GM21737 (cell line): ENCODE results near the gene RFX3.
A peak's percentile ranks its signal among the peaks of the same experiment; 100 is the strongest.
"Not testable (repeated sequence)": the region's sequence is repeated elsewhere in the genome, so short reads cannot be mapped to it uniquely, and the experiment has no call there.

Source experiments
- ATAC-seq: cut with Tn5 transposase; IDR thresholded peaks from one replicate; pipeline ENCODE4 v1.9.1; 2021; ENCODE audit warnings: mild to moderate bottlenecking, moderate library complexity; ENCODE audit not compliant: unreplicated experiment

Gene RFX3

DNA sequence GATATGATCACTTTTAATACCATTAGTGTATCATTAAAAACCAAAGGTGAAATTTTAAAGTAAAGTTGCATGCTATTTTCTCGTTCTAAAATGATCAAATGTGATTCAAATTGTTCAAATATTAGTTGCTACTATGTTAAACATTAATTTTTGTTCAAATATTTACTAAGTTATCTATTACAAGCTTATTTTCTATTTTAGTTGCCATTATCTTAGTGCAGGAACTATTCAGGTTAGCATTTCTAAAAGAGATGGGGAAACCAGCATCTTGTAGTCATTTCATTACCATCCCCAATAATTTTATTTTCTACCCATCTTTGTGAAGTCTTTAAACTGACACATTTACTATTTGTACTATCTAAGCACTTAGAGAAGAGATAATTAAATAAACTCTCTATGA is 166.0 kb downstream of the RFX3 start:
- no peak for ATAC-seq

DNA sequence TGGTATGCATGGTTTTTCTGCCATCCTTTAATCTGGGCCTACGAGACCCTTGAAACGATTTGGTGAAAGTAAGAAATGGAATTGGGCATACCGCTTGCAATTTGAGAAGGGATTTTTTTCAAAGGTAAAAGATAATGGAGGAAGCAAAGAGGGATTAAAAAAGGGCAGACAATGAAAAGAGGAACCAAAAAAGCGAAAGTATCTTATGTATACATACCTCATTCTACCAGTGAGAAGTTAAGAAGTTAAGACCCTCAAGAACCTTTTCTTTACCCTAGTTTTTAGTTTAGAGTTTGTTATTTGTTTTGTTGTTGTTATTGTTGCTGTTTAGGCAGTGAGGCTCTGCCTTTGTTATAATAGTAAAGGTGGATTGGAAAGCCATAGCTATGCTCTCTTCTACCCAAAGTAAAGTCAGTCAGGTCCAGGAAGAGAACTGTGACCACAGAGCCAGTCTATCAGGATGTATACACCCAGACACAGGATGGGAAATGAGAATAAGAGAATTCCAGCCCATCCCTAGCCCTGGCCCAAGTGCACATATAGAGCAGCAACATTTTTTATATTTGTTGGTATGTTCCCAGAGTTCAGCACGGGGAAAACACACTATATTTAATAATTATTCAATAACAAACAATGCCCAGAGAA is 166.6 kb downstream of the RFX3 start:
- ATAC-seq, result no peak

DNA sequence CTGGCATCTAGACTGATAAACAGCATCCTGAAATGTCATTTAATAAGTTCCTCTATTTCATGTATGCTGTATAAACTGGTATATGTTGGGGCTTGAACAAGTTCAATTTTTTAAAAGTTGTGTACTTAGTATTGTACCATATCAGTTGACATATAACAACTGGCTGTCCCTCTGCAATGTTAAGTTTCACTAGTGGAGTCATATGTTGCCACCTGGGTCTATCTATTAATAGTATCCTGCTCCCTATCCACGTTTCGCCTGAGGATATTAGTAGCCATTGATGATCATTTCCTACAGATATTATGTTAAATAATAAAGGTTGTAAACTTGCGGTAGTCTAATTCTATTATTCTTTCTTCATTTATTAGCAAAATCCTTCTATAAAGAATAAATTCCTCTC is 177.6 kb downstream of the RFX3 start:
- ATAC-seq, result no peak

DNA sequence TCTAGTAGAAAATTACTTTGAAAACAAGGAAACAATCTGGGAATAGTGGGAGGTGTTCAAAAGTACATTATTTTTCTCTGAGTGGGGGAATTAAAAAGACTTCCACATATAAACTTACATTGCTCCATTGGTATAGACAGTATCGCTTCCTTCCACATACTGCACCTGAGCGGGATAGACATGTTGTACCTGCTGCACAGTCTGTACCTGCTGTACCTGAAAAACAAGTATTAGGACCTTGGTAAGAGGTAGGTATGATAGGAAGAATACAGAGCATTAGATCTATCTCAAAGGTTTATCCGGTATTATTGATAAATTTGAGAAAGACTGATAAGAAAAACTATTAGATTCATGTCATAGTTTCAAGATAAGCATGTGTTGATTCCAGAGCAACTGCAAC is 179.3 kb downstream of the RFX3 start:
- ATAC-seq, result no peak

DNA sequence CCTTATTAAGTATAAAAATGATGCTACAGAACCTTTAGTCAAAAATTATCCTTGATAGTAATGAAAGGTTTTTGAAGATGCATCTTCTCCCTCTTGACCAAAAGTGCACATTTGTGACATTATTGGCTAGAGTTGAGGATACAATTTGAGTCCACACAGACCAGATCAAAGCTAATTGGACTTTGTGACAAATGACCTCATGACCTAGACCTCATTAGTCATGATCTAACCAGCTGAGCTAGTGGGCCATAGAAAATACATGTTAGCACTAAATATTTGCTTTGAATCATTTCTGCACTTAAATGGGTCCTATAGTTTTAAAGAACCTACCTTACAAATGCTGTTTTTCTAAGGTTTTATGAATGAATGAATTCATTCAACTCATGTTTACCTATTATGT is 182.1 kb downstream of the RFX3 start:
- no peak for ATAC-seq

DNA sequence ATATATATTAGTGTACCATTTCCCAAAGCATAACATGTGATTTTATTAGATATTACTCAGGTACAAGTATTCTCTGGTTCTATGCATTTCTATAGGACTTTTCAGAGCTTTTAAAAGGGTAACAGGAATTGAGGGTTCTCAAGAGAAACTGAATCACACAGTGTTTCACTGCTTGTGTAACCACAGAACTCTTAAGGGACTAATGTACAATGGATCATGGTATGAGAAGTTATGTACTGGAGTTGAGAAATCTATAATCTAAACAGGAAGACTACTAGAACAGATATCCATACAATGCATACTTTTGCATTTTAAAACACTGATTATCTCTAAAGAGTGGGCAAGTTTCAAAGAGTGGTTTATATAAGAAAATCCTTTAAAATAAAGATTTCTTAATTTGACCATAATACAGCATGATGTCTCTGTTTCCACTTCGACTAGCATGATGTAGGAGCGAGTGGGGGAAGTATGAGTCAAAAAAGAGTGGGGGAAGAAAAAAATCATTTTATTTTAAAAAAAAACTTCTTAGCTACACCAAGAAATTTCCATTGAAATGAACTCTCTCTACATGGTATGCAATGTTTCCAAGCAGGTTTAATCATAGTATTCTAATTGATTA is 183.5 kb downstream of the RFX3 start:
- no peak for ATAC-seq

DNA sequence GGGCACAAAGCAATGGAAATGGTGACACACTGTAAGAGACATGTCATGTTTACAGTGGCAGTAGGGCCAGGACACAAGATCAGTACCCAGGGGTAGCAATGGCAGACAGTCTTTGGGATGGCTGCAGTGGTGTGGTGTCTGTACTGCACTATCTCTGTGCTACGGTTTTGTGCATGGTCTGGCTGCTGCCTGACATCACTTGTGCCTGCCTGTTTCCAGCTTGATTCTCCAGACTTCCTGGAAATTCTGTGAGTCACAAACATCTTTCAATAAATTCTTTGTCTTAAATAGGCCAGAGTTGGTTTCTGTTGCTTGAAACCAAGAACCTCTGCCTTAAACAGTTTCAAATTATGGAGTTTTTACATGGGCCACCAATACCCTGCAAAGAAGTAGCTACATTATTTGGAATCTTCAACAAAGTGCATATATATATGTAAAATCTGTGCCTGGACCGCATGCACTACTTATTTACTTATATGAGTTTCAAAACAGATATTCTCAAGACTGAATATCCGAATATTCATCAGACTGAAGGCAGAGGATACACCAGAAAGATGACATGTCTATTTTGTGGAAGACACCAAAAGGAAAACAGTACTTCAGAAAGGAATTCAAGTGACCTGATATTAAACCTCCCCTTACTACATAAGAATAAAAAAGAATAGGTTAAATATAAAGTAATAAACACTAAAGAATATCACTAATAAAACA is 188.1 kb downstream of the RFX3 start:
- ATAC-seq, result no peak

DNA sequence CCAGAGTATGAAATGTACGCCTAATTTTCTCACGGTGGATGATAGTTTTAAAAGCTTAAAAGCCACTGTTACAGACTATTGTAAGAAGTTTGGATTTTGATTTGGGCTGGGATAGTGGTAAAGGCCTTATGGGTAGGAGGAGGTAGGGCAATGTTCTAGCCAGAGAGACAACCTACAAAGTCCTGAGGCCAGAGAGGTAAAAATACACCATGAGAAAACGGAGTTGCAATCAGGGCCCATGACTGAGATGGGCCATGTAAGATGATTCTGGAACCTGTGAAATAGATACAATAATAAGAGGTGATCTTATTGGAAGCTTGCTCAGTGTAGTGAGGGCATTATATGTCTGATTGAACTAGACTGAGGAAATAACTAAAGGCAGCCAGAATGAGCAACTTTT is 188.8 kb downstream of the RFX3 start:
- ATAC-seq, result no peak

DNA sequence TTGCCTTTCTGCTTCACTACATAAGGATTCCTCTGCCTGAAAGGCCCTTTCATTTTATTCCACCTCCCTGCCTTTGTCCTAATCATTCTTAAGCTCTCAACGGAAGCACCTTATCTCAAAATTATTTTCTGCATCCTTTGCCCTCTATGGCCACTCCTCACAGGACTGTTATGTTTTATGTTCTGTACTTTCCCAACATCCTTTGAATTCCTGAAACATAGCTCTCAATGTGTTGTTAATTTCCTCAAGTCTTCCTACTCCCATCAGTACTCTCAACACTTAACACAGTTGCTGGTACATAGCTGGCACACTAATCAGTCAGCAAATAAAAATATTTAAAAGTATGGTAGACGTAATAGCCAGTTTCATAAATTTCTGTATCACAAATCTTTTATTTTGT is 193.0 kb downstream of the RFX3 start:
- ATAC-seq, result no peak

DNA sequence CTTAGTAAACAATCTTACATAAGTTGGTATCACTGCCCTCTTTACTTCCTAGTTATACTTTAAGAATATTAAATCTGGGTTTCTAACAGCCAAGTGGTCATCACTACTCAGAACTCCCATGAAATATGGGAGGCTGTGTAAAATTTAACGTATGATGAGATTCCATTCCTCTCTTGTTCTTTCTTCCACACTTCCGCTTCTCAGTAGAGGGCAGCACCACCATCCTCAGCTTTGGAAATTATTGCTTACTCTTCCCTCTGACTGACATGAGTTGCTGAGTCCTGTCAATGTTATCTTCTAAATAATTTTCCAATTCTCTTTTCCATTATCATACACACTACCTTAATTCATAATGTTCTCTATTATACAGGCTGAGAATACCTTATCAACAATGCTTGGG is 194.0 kb downstream of the RFX3 start:
- ATAC-seq, result no peak

DNA sequence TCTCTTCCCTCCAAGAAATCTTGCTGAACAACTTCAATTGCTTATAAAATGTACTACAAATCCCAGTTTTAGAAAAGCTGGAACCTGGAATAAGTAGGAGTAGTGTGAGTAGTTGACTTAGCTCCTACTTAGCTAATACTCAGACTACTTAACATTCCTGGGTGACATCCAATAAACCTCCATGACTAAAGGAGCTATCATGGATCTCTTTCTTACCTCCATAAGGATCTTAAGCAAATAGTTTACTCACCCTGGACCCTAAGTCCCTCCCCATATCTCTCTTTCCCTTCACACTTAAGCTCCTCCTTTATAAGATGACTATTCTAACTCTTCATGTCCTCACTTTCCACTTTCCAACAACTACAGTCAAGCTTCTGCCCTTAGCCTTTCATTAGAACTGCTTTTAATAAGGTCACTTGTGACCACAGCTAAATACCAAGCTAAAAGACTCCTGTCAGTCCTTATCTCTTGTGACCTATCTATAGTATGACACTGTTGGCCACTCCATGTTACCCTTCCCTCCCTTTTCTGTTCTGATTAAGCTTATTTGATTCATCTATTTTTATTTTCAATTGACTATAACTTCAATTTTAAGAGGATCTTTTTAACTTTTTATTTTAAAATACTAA is 194.9 kb downstream of the RFX3 start:
- no peak for ATAC-seq

DNA sequence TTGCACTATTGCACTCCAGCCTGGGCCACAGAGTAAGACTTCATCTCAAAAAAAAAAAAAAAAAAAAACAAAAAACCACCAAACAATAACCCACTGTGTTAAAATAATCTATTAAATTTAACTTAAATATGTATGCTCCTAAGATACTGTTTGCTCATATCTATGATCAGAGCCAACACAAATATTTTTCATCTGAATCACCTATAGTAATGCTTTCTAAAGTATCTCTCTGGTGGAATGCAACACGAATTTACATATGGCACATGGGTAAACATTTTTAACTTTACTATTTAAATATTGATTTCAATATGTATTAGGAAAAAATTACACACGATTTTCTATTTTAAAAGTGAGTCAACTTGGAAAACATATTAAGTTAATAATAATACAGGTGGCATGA is 196.4 kb downstream of the RFX3 start:
- ATAC-seq, result no peak

DNA sequence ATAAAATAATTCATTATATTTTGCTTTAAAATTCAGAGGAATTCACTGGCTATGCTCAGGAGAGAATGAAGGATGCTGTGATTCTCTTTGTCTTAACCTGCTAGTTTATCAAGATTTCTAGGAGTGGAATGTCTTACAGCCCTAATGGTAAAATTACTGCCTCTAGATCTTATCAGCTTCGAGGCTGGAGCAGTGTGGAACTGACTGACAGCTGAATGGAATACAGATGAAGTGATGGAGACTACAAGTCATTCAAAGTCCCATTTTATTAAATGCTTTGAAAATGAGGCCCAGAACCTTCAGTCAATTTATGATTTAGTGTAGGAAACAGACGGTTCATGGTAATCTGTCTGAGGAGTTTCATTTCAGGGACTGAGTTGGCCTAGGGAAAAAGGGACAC is 202.1 kb downstream of the RFX3 start:
- no peak for ATAC-seq

DNA sequence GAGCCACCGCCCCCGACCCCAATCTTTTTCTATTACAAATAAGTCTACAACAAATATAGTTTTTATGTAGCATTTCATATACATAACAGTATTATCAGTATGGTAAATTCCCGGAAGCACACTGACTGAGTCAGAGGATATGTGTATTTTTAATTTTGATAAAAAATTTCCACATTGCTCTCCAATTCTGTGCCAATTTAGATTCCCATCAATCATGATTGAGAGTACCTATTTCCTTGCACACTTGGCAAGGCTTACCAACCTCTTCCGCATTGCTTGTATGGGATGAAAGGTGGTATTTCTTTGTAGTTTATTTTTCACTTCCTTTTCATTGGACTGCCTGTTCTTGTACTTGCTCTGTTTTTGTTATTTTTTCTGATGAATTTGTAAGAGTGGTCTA is 204.6 kb downstream of the RFX3 start:
- no peak for ATAC-seq

DNA sequence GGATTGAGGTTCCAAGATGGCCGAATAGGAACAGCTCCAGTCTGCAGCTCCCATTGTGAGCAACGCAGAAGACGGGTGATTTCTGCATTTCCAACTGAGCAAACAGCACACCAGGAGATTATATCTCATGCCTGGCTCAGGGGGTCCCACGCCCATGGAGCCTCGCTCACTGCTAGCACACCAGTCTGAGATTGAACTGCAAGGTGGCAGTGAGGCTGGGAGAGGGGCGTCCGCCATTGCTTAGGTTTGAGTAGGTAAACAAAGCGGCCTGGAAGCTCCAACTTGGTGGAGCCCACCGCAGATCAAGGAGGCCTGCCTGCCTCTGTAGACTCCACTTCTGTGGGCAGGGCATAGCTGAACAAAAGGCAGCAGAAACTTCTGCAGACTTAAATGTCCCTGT is 213.2 kb downstream of the RFX3 start:
- ATAC-seq, result not testable (repeated sequence)

DNA sequence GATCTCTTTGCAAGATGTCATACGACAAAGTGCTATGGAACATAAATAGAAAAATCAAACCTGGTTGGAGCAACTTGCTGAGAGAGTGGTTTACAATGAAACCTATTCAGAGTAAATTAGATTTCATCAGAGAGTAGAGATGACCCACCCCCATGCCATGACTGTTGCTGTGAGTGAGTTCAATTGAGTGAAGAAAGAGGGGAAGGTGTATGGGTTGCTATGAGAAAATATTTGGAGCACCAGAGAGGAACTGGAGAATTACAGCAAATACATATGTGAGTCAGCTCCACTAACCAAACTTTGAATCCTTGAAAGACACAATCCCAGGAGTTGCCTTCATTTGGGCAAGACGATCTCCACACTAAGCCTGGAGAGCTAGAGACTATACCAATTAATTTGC is 217.2 kb downstream of the RFX3 start:
- no peak for ATAC-seq

DNA sequence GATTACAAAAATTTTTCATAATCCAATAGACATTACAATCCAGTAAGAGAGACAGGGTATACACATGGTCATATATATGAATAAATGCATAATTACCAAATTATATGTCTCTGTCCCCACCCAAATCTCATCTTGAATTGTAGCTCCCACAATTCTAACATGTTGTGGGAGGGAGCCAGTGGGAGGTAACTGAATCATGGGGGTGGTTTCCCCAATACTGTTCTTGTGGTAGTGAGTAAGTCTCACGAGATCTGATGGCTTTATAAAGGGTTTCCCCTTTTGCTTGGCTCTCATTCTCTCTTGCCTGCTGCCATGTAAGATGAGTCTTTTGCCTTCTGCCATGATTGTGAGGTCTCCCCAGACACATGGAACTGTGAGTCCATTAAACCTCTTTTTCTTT is 221.4 kb downstream of the RFX3 start:
- not testable (repeated sequence) for ATAC-seq

DNA sequence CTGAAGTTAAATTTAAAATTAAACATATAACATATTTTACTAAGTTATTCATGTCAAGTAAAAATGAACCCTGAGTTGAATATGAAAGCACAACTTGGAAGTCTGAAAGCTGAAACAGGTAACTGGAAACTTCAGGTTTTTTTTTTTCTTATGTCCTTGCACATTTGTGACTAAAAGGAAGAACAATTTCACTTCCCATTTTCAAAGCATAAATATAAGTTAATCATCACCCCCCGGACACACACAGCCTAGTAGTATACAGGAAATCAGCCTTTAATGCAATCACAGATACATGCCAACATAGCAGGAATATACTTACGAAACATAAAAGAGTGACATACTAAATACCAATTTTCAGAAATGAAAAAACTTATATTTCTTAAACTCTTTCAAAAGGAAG is 225.9 kb downstream of the RFX3 start:
- ATAC-seq, result peak; percentile 96

DNA sequence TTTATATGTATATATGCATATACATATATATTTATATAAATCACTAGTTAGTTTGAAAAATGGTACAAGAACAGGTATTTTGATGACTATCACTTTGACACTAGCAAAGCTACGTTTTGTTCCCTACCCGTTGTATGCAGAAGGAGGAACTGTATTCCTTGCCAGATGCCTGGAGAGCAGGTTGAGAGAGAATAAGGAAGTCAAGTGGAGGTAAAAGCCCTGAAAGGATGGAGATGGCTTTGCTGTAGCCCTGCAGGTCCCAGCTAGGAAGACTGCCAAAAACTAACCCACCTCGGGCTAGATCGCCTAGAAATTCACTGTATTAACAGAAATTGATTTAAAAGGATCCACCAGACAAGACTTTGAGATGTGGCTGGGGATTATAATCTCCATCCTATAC is 229.3 kb downstream of the RFX3 start:
- ATAC-seq, result no peak

DNA sequence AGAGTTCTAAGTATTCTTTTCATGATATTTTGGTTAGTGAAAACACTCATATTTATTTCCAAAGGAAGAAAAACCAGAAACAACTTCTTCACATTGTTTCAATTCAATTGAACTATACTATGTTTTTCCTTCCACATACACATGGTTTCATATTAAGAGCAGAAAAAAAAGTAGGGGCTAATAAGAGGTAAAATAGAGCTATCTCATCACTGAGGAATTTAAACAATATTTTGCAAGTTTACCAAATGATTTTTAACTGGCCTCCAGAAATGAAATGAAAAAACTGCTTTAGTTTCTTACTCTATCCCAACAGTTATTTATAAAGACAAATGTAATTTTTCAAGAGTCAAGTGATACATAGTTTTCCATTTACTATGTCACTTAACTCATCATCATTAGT is 233.5 kb downstream of the RFX3 start:
- ATAC-seq, result no peak

DNA sequence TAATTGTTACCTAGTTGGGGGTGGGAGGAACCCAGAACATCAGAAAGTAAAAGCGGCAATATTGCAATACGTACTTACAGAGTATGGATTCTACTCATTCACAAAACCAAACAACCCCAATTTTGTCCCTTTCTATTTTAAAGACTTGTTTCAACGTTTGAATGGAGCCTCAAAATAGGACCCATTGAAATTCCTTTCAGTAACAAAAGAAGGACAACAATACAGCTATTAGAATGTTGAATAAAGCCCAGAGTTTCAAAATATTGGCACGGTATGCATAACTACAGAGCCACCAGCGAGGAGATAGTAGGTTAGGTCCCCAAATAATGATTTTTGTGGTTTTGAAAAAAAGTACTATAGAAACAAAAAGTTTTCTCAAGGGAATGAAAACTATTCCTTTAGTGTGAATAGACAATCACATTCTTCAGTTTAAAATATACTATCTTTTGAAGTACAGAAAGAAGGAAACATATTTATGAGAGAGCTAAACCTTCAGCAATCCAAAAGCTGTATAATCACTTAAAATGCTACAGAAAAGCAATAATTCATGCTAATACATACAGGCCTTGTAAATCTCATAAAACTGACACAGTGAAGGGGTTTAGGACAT is 235.5 kb downstream of the RFX3 start:
- ATAC-seq, result no peak

DNA sequence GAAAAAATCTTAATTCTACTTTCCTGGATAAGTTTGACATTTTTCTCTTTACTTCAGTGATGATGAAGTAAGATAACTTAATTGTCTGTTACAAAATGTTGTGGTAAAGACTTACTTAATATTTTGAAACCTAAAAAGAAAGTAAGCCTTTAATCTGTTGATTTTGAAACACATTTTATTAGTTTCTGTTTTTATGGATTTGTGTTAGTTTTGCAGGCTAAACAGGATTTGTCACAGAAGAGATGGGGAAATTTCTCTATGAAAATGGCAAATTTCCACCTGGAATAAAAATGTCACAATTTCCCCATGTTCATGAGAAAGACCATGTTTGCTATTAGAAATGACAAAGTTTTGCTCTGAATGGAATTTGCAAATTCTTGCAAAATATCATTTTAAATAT is 237.1 kb downstream of the RFX3 start:
- no peak for ATAC-seq
